ENCODE results near the gene EPHA3. TPM values are rescaled to one million over a fixed set of nuclear protein-coding genes. Genes with fewer than 3 reads are reported as not detected.

The EPHA3 gene
- total and polyA plus RNA-seq, 2 of the 4 experiments (the other 2 are of a cell fraction): 0.10 to 0.18 TPM

DNA sequence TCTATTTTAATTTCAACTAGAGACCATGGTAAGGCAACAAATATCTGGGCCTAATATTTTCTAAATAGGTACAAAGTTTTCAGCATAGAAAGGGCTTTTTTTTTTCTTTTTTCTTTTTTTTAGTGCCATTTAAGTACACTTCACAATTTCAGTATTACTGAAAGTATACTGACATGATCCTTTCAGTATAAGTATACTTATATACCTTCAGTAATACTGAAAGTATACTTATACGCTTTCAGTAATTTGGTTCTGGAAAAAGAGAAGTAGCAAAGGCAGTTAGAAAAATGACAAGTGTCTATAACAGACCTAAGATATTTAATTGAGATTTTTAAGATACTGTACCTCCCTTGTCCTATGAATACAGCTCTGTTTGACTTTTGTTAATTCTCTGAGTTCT is 339.2 kb downstream of the EPHA3 start:
- Histone ChIP-seq H3K9me3 (ENCODE audit: control insufficient read depth, insufficient read depth, low read length) (no peaks in the 10 kb centered on the region), H3K4ac (ENCODE audit: low read depth, low read length) (no peak overlapping the region), H2BK15ac (ENCODE audit: low read depth, low read length) (no peak overlapping the region), H4K5ac (ENCODE audit: low read depth, low read length) (no peak overlapping the region), H2AK9ac (replicated peaks; ENCODE audit: low read depth, low read length, poor library complexity) (no peak overlapping the region), H3K4me3 (ENCODE audit: insufficient read depth, low read depth, low read length) (no peak overlapping the region), H3K27ac (ENCODE audit: insufficient read depth, low read length) (no peak overlapping the region), H3K23ac (ENCODE audit: low read depth, low read length) (no peak overlapping the region), H3K9ac (ENCODE audit: low read depth, low read length) (no peak overlapping the region), H3K9me1 (ENCODE audit: insufficient read depth, low read length) (no peaks in the 10 kb centered on the region), H2BK5ac (ENCODE audit: low read depth, low read length, poor library complexity, severe bottlenecking) (no peak overlapping the region), H4K8ac (ENCODE audit: low read depth in 2 of 2, low read length in 2 of 2) (no peak overlapping the region), H3K18ac (ENCODE audit: low read depth, low read length) (no peak overlapping the region), H3K56ac (ENCODE audit: extremely low read depth, insufficient read depth, low read length) (no peak overlapping the region), H3K36me3 (ENCODE audit: control insufficient read depth, insufficient read depth, low read length) (no peaks in the 10 kb centered on the region), H2BK120ac (ENCODE audit: low read depth, low read length) (no peak overlapping the region), H3K27me3 (ENCODE audit: control insufficient read depth, insufficient read depth, low read length) (no peaks in the 10 kb centered on the region), H3K4me1 (ENCODE audit: control insufficient read depth, insufficient read depth, low read length) (no peaks in the 10 kb centered on the region), H3K14ac (replicated peaks; ENCODE audit: low read depth, low read length) (no peak overlapping the region), H3K79me1 (ENCODE audit: low read depth in 1 of 2, low read length in 2 of 2) (no peaks in the 10 kb centered on the region), H4K20me1 (ENCODE audit: insufficient read depth, low read length) (no peaks in the 10 kb centered on the region), H2BK20ac (ENCODE audit: low read depth, low read length) (no peak overlapping the region), H4K91ac (ENCODE audit: insufficient read depth, low read depth, low read length) (no peak overlapping the region), H3K4me2 (ENCODE audit: low read depth, low read length) (no peak overlapping the region), H2AFZ (replicated peaks; ENCODE audit: low read length, poor library complexity) (no peak overlapping the region), H2AK5ac (ENCODE audit: low read depth, low read length) (no peak overlapping the region)
- in situ Hi-C loops (cut with MboI; ENCODE audit: low sequenced_read_pairs) (no loop called here), intact Hi-C loops (cut with micrococcal nuclease) (no loop called here), dilution Hi-C loops (cut with HindIII; ENCODE audit: low sequenced_read_pairs, unreplicated experiment) (no loop called here)
- DNase-seq (no peak), ATAC-seq (ENCODE audit: low read depth) (no peak)
- ChIA-PET POLR2A (ENCODE audit: unreplicated experiment) (no interaction called here), CTCF (no interaction called here)
- TF ChIP-seq CHD1 (IDR thresholded peaks at IDR 0.05; ENCODE audit: low read depth, low read length): no peak
- no peak for TF ChIP-seq MAFK (IDR thresholded peaks at IDR 0.05; ENCODE audit: low read depth, low read length)
- TF ChIP-seq CEBPB (IDR thresholded peaks at IDR 0.05; ENCODE audit: low read depth, low read length): no peak
- no peak for TF ChIP-seq NFE2L2 (IDR thresholded peaks at IDR 0.05; ENCODE audit: low read depth, low read length)
- TF ChIP-seq, protein P1, sequence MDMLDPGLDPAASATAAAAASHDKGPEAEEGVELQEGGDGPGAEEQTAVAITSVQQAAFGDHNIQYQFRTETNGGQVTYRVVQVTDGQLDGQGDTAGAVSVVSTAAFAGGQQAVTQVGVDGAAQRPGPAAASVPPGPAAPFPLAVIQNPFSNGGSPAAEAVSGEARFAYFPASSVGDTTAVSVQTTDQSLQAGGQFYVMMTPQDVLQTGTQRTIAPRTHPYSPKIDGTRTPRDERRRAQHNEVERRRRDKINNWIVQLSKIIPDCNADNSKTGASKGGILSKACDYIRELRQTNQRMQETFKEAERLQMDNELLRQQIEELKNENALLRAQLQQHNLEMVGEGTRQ (IDR thresholded peaks at IDR 0.05; ENCODE audit: low read depth, low read length): no peak
- no peak for TF ChIP-seq FOS (IDR thresholded peaks at IDR 0.05; ENCODE audit: low read depth, low read length)
- no peak for TF ChIP-seq MAZ (IDR thresholded peaks at IDR 0.05; ENCODE audit: borderline replicate concordance, low read depth, low read length)
- TF ChIP-seq, protein P2, sequence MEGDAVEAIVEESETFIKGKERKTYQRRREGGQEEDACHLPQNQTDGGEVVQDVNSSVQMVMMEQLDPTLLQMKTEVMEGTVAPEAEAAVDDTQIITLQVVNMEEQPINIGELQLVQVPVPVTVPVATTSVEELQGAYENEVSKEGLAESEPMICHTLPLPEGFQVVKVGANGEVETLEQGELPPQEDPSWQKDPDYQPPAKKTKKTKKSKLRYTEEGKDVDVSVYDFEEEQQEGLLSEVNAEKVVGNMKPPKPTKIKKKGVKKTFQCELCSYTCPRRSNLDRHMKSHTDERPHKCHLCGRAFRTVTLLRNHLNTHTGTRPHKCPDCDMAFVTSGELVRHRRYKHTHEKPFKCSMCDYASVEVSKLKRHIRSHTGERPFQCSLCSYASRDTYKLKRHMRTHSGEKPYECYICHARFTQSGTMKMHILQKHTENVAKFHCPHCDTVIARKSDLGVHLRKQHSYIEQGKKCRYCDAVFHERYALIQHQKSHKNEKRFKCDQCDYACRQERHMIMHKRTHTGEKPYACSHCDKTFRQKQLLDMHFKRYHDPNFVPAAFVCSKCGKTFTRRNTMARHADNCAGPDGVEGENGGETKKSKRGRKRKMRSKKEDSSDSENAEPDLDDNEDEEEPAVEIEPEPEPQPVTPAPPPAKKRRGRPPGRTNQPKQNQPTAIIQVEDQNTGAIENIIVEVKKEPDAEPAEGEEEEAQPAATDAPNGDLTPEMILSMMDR (conservative IDR thresholded peaks at IDR 0.05; ENCODE audit: low read depth, low read length): no peak
- no peak for TF ChIP-seq POLR2A (IDR thresholded peaks at IDR 0.05; ENCODE audit: low read depth, low read length)
- no peak for TF ChIP-seq BHLHE40 (IDR thresholded peaks at IDR 0.05; ENCODE audit: low read depth, low read length)
- no peak for TF ChIP-seq RCOR1 (IDR thresholded peaks at IDR 0.05; ENCODE audit: insufficient replicate concordance, low read length)
- TF ChIP-seq SMC3 (IDR thresholded peaks at IDR 0.05; ENCODE audit: low read depth, low read length): no peak
- TF ChIP-seq, protein P3, sequence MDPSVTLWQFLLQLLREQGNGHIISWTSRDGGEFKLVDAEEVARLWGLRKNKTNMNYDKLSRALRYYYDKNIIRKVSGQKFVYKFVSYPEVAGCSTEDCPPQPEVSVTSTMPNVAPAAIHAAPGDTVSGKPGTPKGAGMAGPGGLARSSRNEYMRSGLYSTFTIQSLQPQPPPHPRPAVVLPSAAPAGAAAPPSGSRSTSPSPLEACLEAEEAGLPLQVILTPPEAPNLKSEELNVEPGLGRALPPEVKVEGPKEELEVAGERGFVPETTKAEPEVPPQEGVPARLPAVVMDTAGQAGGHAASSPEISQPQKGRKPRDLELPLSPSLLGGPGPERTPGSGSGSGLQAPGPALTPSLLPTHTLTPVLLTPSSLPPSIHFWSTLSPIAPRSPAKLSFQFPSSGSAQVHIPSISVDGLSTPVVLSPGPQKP (IDR thresholded peaks at IDR 0.05; ENCODE audit: borderline replicate concordance, low read depth, low read length): no peak
- no TSS peak for BruUV-seq (replicated peaks)
- WGBS, 2 experiments (ENCODE audit: extremely low coverage in 2 of 2, insufficient read length in 1 of 2): no CpG with 5 or more reads among the region's 1 CpG
